LNCaP clone FGC (cell line): Measurements from ENCODE around the gene D2HGDH.

Experiments
- DNase-seq: peaks from one replicate; pipeline ENCODE4 v3.0.0-alpha.2; 2011; ENCODE audit warnings: low read depth
- H3K4me3 ChIP-seq: 2 replicates; pipeline ENCODE4 v1.5.1; 2011; ENCODE audit warnings: mild to moderate bottlenecking, low read depth, low read length, control low read depth
- TF ChIP-seq, protein P1 (sequence below): IDR thresholded peaks from 2 replicates; pipeline ENCODE4 v1.5.1; 2012; ENCODE audit warnings: mild to moderate bottlenecking; ENCODE audit not compliant: control insufficient read depth, insufficient read depth; ENCODE audit errors: extremely low read depth

The D2HGDH gene

DNA sequence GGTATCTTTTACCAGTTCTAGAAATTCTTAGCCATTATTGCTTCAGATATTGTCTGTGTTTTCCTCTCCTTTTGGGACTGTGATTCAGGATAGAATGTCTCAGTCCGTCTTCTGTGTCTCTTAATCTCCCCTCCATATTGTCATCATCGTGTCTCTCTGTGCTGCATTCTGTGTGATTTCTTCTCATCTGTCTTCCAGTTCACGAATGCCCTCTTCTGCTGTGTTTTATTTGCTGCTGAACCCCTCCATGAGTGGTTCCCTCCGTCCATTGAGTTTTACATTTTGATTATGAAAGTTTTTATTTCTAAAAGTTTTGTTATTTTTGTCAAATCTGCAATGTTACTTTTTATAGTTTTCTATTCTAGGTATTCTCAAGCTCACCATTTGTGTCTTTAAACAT, 11.7 kb downstream of the D2HGDH start:
- TF ChIP-seq, protein P1, sequence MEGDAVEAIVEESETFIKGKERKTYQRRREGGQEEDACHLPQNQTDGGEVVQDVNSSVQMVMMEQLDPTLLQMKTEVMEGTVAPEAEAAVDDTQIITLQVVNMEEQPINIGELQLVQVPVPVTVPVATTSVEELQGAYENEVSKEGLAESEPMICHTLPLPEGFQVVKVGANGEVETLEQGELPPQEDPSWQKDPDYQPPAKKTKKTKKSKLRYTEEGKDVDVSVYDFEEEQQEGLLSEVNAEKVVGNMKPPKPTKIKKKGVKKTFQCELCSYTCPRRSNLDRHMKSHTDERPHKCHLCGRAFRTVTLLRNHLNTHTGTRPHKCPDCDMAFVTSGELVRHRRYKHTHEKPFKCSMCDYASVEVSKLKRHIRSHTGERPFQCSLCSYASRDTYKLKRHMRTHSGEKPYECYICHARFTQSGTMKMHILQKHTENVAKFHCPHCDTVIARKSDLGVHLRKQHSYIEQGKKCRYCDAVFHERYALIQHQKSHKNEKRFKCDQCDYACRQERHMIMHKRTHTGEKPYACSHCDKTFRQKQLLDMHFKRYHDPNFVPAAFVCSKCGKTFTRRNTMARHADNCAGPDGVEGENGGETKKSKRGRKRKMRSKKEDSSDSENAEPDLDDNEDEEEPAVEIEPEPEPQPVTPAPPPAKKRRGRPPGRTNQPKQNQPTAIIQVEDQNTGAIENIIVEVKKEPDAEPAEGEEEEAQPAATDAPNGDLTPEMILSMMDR = no peak
- DNase-seq = no peak
- H3K4me3 ChIP-seq = no peak overlapping the region

DNA sequence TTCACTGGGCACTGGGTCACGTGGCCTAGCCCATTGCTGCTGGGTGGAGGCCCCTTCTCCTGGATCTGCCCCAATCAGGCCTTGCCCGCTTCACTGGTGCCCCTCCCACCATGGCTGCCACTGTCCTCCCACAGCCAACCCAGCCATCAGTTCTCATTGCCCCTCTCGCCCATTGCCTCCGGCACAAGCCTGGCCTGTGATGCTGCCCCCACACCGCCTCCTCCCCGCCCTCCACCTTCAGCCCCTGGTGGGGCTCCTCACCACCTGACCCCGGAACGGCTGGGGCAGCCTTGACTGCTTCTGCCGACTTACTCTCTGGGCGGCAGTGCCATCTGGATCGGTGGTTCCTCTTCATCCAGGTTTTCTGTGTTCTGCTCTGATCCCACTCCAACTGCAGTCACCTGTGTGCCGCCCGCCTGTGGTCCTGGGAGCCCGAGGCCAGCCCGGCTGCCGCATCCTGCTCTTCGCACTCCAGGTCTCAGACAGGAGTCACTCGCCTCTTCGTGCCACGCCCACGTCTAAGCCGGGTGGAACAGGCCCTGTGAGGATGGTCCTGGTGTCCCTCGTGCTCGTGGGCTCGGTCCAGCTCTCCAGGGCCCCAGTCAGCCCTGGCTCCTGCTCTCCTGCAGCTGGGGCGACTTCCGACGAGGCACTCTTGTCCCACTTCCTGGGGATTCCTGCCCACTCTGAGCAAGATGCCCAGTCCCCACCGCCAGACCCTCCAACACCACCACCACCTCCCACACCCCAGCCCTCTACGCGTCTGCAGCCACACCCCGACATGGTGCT, 14.2 kb downstream of the D2HGDH start:
- no peak overlapping the region for H3K4me3 ChIP-seq
- TF ChIP-seq, protein P1 = no peak
- no peak for DNase-seq

DNA sequence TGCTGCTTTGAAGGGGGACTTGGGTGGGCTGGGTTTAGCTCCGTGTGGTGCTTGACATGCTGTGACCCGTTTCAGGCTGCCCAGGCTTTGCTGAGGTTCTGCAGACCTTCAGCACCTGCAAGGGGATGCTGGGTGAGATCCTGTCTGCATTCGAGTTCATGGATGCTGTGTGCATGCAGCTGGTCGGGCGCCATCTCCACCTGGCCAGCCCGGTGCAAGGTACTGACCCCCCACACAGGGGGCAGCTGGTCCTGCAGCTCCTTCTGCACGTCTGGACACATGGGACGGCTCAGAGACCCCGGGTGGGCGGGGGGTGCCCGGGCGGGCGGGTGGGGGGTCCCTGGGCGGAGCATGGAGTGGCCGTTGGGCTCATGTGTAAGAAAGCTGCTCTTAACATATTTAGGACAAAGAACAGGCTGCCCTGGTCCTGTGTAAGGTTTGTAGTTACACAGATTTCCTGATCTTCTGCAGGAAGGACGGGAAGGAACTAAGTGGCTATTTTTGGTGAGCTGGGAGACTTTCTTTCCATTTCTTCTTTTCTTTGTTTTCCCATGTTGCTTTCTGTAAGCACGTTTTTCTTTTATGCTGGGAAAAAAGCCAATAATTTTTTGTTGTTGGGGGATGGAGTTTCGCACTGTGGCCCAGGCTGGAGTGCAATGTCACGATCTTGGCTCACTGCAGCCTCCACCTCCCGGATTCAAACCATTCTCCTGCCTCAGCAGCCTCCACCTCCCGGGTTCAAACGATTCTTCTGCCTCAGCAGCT, 15.8 kb downstream of the D2HGDH start:
- no peak overlapping the region for H3K4me3 ChIP-seq
- TF ChIP-seq, protein P1 = no peak
- no peak for DNase-seq

- H3K4me3 ChIP-seq = no peak overlapping the region
- TF ChIP-seq, protein P1 = no peak
- DNase-seq = no peak
Observed at GRCh38 chr2:241751152-241751551, 16.7 kb downstream of the D2HGDH start.

GRCh38 chr2:241751776-241752175, 17.3 kb downstream of the D2HGDH start:
- no peak for DNase-seq
- TF ChIP-seq, protein P1 = no peak
- no peak overlapping the region for H3K4me3 ChIP-seq

GRCh38 chr2:241752253-241752652, 17.8 kb downstream of the D2HGDH start:
- TF ChIP-seq, protein P1 = no peak
- H3K4me3 ChIP-seq = no peak overlapping the region
- no peak for DNase-seq
